K562 (cell line): ENCODE data around the gene CYP51A1. TPM values are rescaled to one million over a fixed set of nuclear protein-coding genes. Genes with fewer than 3 reads are reported as not detected.
A peak's percentile ranks its signal among the peaks of the same experiment; 100 is the strongest.

ENCODE experiments used
- BRD9 ChIP-seq: fragments of 450-650 bp; IDR thresholded peaks from 2 replicates; pipeline ENCODE4 v1.6.1; 2018; ENCODE audit warnings: low read depth; ENCODE audit not compliant: partially characterized antibody
- DEAF1 ChIP-seq: fragments of 450-650 bp; formaldehyde crosslinking; IDR thresholded peaks from 2 replicates; pipeline ENCODE4 v1.4.0; 2020; ENCODE audit warnings: mild to moderate bottlenecking, moderate library complexity
- ETV5 ChIP-seq: sonication (generic); formaldehyde crosslinking; IDR thresholded peaks from 2 replicates; pipeline ENCODE4 v1.4.0; 2020; ENCODE audit warnings: low read depth, mild to moderate bottlenecking, missing genetic modification reagents
- GTF2E2 ChIP-seq: fragments of 200-800 bp; sonication (Bioruptor generic); IDR thresholded peaks from 2 replicates; pipeline ENCODE4 v1.6.1; 2016; ENCODE audit warnings: missing genetic modification characterization, missing compliant biosample characterization
- HES1 ChIP-seq: fragments of 450-650 bp; IDR thresholded peaks from 2 replicates; pipeline ENCODE4 v1.6.1; 2016; ENCODE audit warnings: low read depth, mild to moderate bottlenecking, moderate library complexity
- NCOA6 ChIP-seq: fragments of 450-650 bp; IDR thresholded peaks from 2 replicates; pipeline ENCODE4 v1.6.1; 2017; ENCODE audit warnings: mild to moderate bottlenecking
- NFIC ChIP-seq: fragments of 450-650 bp; IDR thresholded peaks from 2 replicates; pipeline ENCODE4 v1.6.1; 2017; ENCODE audit warnings: mild to moderate bottlenecking, inconsistent platforms
- PBX2 ChIP-seq, 2 experiments: IDR thresholded peaks in 1 of 2; conservative IDR thresholded peaks in 1 of 2; 2 replicates each; pipeline ENCODE4 v1.6.1; 2016; ENCODE audit warnings: low read depth in 2 of 2, mild to moderate bottlenecking in 1 of 2, missing compliant biosample characterization in 1 of 2, missing genetic modification characterization in 1 of 2, moderate library complexity in 1 of 2
- PKNOX1 ChIP-seq: fragments of 450-650 bp; IDR thresholded peaks from 2 replicates; pipeline ENCODE4 v1.6.1; 2016
- RFX7 ChIP-seq: fragments of 250-450 bp; sonication (Bioruptor Pico); IDR thresholded peaks from 2 replicates; pipeline ENCODE4 v1.5.1; 2021; ENCODE audit warnings: mild to moderate bottlenecking
- RHOXF2B ChIP-seq: fragments of 250-450 bp; sonication (Bioruptor Pico); conservative IDR thresholded peaks from 2 replicates; pipeline ENCODE4 v1.5.1; 2021
- STAT5A ChIP-seq: IDR thresholded peaks from 2 replicates; pipeline ENCODE4 v1.6.1; 2012; ENCODE audit warnings: low read length, inconsistent platforms, borderline replicate concordance
- TCFL5 ChIP-seq: fragments of 250-450 bp; sonication (Bioruptor Pico); conservative IDR thresholded peaks from 2 replicates; pipeline ENCODE4 v1.6.1; 2021; ENCODE audit warnings: mild to moderate bottlenecking, moderate library complexity, matching md5 sums
- U2AF2 ChIP-seq: fragments of 200-400 bp; formaldehyde crosslinking; optimal IDR thresholded peaks from 2 replicates; pipeline ENCODE3; 2017; ENCODE audit warnings: low read depth, mild to moderate bottlenecking, low read length
- YY1 ChIP-seq, 3 experiments: IDR thresholded peaks; 2 replicates each; pipeline ENCODE4 v1.6.1; 2011; ENCODE audit warnings: low read length in 2 of 3, mild to moderate bottlenecking in 2 of 3, moderate library complexity in 2 of 3, borderline replicate concordance in 1 of 3, control low read depth in 1 of 3, low read depth in 1 of 3; ENCODE audit not compliant: insufficient read depth in 3 of 3, insufficient replicate concordance in 2 of 3, control insufficient read depth in 1 of 3, insufficient read length in 1 of 3; ENCODE audit errors: extremely low read depth in 1 of 3
- ZBTB7A ChIP-seq: IDR thresholded peaks from 2 replicates; pipeline ENCODE4 v1.6.1; 2011; ENCODE audit warnings: low read depth, mild to moderate bottlenecking, low read length, moderate library complexity, borderline replicate concordance; ENCODE audit not compliant: control insufficient read depth
- ZFX ChIP-seq: sonication (generic); formaldehyde crosslinking; IDR thresholded peaks from 2 replicates; pipeline ENCODE4 v1.8.0; 2022; ENCODE audit warnings: mild to moderate bottlenecking, missing genetic modification reagents, moderate library complexity
- ZNF121 ChIP-seq: sonication (generic); formaldehyde crosslinking; conservative IDR thresholded peaks from 2 replicates; pipeline ENCODE4 v1.8.0; 2022; ENCODE audit warnings: missing genetic modification reagents
- ZNF274 ChIP-seq: IDR thresholded peaks from 2 replicates; pipeline ENCODE4 v1.6.1; 2011; ENCODE audit warnings: low read depth, mild to moderate bottlenecking, low read length, moderate library complexity, borderline replicate concordance
- ZNF436 ChIP-seq: fragments of 250-450, 450-650 bp; sonication (Bioruptor Pico); formaldehyde crosslinking; IDR thresholded peaks from 2 replicates; pipeline ENCODE4 v1.7.0; 2020; ENCODE audit warnings: mild to moderate bottlenecking
- ZNF57 ChIP-seq: fragments of 450-650 bp; formaldehyde crosslinking; IDR thresholded peaks from 2 replicates; pipeline ENCODE4 v1.4.0; 2020; ENCODE audit warnings: mild to moderate bottlenecking, moderate library complexity
- polyA plus RNA-seq, 8 experiments: library from polyadenylated mRNA; depleted of rRNA in 4 of 8; stranded (reverse) in 5 of 8; unstranded in 3 of 8; fragments of >200 nt; fragmentation: Nextera tagmentation in 2 of 8; fragmentation: Illumina TruSeq in 1 of 8; extraction: Ambion mirVana in 2 of 8; extraction: Trizol in 1 of 8; gene quantifications; 2 replicates each; pipeline versions ENCODE4 v1.2.1 to v1.2.3, GENCODE V29; 2011 to 2014; ENCODE audit warnings: inconsistent platforms in 1 of 8, missing spikeins in 1 of 8
- total RNA-seq, 7 experiments: library from RNA; depleted of rRNA in 6 of 7; stranded (reverse); fragments of >200 nt in 6 of 7; fragmentation: Illumina TruSeq in 2 of 7; extraction: Trizol in 2 of 7; gene quantifications; 2 replicates each; pipeline versions ENCODE4 v1.2.1 to v1.2.3, GENCODE V29; 2011 to 2021; ENCODE audit warnings: low replicate concordance in 1 of 7

CYP51A1 gene
- total and polyA plus RNA-seq, 9 of the 15 experiments (the other 6 are each of a cell fraction or from before 2014, with no cell fraction given), result 35.4 to 151 (median 80.3) TPM

- TF ChIP-seq DEAF1 (CRISPR knock-in tag), result no peak
- no peak for TF ChIP-seq NCOA6
- 0 out of 2 replicates have a peak, but pooled peaks have one; percentile 56 for TF ChIP-seq RHOXF2B (CRISPR knock-in tag)
- no peak for TF ChIP-seq ZBTB7A
- no peak for TF ChIP-seq ZNF274
- TF ChIP-seq ZNF57 (CRISPR knock-in tag), result no peak
- TF ChIP-seq TCFL5 (CRISPR knock-in tag), result no peak
- TF ChIP-seq U2AF2, result no peak
- TF ChIP-seq STAT5A, result no peak
- peak; percentile 12; the same call in 1 of the 2 replicates for TF ChIP-seq GTF2E2
- TF ChIP-seq PKNOX1, result peak; percentile 74
- TF ChIP-seq NFIC, result no peak
- TF ChIP-seq RFX7, result no peak
- TF ChIP-seq HES1, result no peak
- TF ChIP-seq BRD9, result no peak
- no peak for TF ChIP-seq ETV5
- peak in 1 of 3 experiments; percentile 30 for TF ChIP-seq YY1 (IDR thresholded peaks at IDR 0.05; ENCODE audit: borderline replicate concordance in 1 of 3, control insufficient read depth in 1 of 3, extremely low read depth in 1 of 3, insufficient read depth in 3 of 3, insufficient read length in 1 of 3, insufficient replicate concordance in 2 of 3, low read depth in 1 of 3, low read length in 2 of 3)
- no peak for TF ChIP-seq ZNF121 (CRISPR knock-in tag)
- peak; percentile 73; the same call in 1 of the 2 replicates for TF ChIP-seq ZFX (CRISPR knock-in tag)
- TF ChIP-seq PBX2 (CRISPR knock-in tag; IDR thresholded peaks at IDR 0.05; ENCODE audit: low read depth), result no peak
- peak; percentile 78 for TF ChIP-seq PBX2 (tag; conservative IDR thresholded peaks at IDR 0.05; ENCODE audit: low read depth)
- TF ChIP-seq ZNF436 (CRISPR knock-in tag), result no peak
Measured at GRCh38 chr7:92135052-92135889, 994 bp upstream of the CYP51A1 start (continued).
